Kidney (tissue), 14 donors: ENCODE measurements around the gene STK31. TPM values are rescaled to one million over a fixed set of nuclear protein-coding genes. Genes with fewer than 3 reads are reported as not detected.
"Not testable (repeated sequence)": the region's sequence is repeated elsewhere in the genome, so short reads cannot be mapped to it uniquely, and the experiment has no call there.

Source experiments
- DNase-seq, 5 donors: peaks; one replicate each; pipeline ENCODE4 v3.0.0-alpha.2; 2013 to 2020
- FAIRE-seq: peaks from 2 replicates; lab custom pipeline; 2012; peaks lifted over from hg19 to GRCh38; lab: Jason Lieb, UNC
- H3K27ac ChIP-seq, 2 donors: one replicate each; pipeline ENCODE4 v1.7.0; 2013; ENCODE audit warnings: low read depth in 2 of 2, low read length in 2 of 2, inconsistent platforms in 1 of 2
- H3K27me3 ChIP-seq: one replicate; pipeline ENCODE4 v1.7.1; 2013; ENCODE audit warnings: low read length, inconsistent platforms; ENCODE audit not compliant: control insufficient read depth, insufficient read depth
- H3K36me3 ChIP-seq, 3 donors: one replicate each; pipeline versions ENCODE4 v1.7.0 to v1.7.1; 2013; ENCODE audit warnings: low read length in 3 of 3, control low read depth in 1 of 3, inconsistent platforms in 1 of 3; ENCODE audit not compliant: insufficient read depth in 3 of 3, control insufficient read depth in 2 of 3
- H3K4me1 ChIP-seq, 3 donors: one replicate each; pipeline versions ENCODE4 v1.7.0 to v1.7.1; 2013; ENCODE audit warnings: low read length in 3 of 3, inconsistent platforms in 1 of 3, low read depth in 1 of 3; ENCODE audit not compliant: control insufficient read depth in 2 of 3, insufficient read depth in 2 of 3
- H3K4me3 ChIP-seq, 3 donors: one replicate each; pipeline versions ENCODE4 v1.7.0 to v1.8.1; 2013; ENCODE audit warnings: low read length in 3 of 3, control low read depth in 1 of 3, inconsistent platforms in 1 of 3
- H3K9ac ChIP-seq, 3 donors: one replicate each; pipeline versions ENCODE4 v1.7.0 to v1.7.1; 2013; ENCODE audit warnings: low read length in 3 of 3, control low read depth in 1 of 3, inconsistent platforms in 1 of 3
- H3K9me3 ChIP-seq, 3 donors: one replicate each; pipeline versions ENCODE4 v1.7.0 to v1.7.1; 2013; ENCODE audit warnings: low read length in 3 of 3, control low read depth in 1 of 3, inconsistent platforms in 1 of 3; ENCODE audit not compliant: control insufficient read depth in 2 of 3, insufficient read depth in 1 of 3
- CTCF ChIP-seq: IDR thresholded peaks from 3 replicates; pipeline ENCODE4 v1.5.1; 2012; ENCODE audit warnings: mild to moderate bottlenecking, moderate library complexity, borderline replicate concordance; ENCODE audit not compliant: insufficient read depth; ENCODE audit errors: extremely low read depth
- intact Hi-C: fragments of 100-400 bp; cut with DNase I; formaldehyde crosslinking; loops from one replicate; pipeline ENCODE4 v1.11.1; 2022
- polyA plus RNA-seq: library from polyadenylated mRNA; stranded (reverse); fragments of 350-450 nt; fragmentation: Illumina TruSeq; extraction: RNeasy Lipid Tissue Mini Kit (QIAGEN cat#74804); gene quantifications from one replicate; pipeline ENCODE4 v1.2.3, GENCODE V29; 2014; ENCODE audit warnings: low read depth, low replicate concordance; ENCODE audit not compliant: insufficient read depth
- total RNA-seq: library from RNA; stranded (reverse); fragmentation: NEBNext Ultra II Directional; extraction: Animal tissue kit (Norgen Biotek cat#: 25700); gene quantifications from one replicate; pipeline ENCODE4 v1.2.1, GENCODE V29; 2021
- donor health status: control.
- donor health status: control.
- donor health status: control.
- donor health status: control.
- donor health status: control.
- donor health status: DM: yes; HTN: yes; CAD: no.
- donor health status: Normal renal cell carcinoma (clear cell type).

The STK31 gene
- total and polyA plus RNA-seq, 2 donors from 2014 or later, result 0.15 to 0.44 TPM

- H3K27ac ChIP-seq, result no peak overlapping the region
- no peak for TF ChIP-seq CTCF
- intact Hi-C loops, result no loop called here
Measured at GRCh38 chr7:23751852-23752251, 41.8 kb downstream of the STK31 start.

GRCh38 chr7:23758839-23759238 is 48.8 kb downstream of the STK31 start:
- H3K9me3 ChIP-seq, H3K9ac ChIP-seq, H3K4me3 ChIP-seq, FAIRE-seq, H3K27ac ChIP-seq, H3K36me3 ChIP-seq, H3K27me3 ChIP-seq, H3K4me1 ChIP-seq, DNase-seq, intact Hi-C loops: not testable (repeated sequence)

More at GRCh38 chr7:23751852-23752251, 41.8 kb downstream of the STK31 start:
- no peak overlapping the region for H3K9ac ChIP-seq
- H3K4me1 ChIP-seq, result no peaks in the 10 kb centered on the region
- H3K36me3 ChIP-seq, result no peaks in the 10 kb centered on the region
- no peak for FAIRE-seq
- H3K27me3 ChIP-seq, result no peaks in the 10 kb centered on the region
- no peak overlapping the region for H3K4me3 ChIP-seq
- no peak for DNase-seq
- H3K9me3 ChIP-seq, result no peaks in the 10 kb centered on the region

DNA sequence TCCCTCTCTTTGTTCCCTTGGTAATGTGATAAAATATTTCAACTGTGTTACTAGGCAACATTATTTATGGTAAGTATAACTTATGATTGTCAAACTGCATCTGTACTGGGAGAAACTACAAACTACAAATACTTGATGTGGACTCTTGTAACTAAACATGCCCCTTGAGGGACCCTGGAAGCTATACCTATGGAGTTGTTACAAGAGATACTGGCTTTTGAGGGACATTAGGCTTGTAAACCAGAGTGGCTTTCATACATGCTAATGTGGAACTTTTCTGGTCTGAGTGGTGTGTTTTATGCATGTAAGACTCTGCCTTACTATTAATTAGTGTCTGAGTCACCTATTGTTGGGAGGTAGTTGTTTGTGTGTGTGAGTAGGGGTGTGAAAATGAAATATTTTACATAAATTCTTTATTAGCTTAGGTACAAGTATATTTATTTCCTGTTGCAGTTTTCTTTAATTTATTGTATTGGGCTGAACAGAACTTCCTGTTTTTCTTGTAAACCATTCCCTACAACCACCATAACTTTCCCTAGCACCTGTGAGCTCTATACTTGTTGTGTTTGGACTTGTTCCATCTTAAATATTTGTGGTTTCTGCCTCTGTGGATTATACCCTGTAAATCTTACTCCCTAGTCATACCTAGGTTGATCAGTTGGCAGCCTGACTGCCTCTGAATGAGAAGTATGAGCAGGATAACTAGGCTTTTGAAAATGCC is 49.8 kb downstream of the STK31 start:
- H3K4me1 ChIP-seq, result peaks cover 0 to 3% (median 0%) of the 10 kb centered on the region in 3 donors
- H3K9ac ChIP-seq, result no peak overlapping the region
- H3K4me3 ChIP-seq, result no peak overlapping the region
- H3K27ac ChIP-seq, result no peak overlapping the region
- H3K9me3 ChIP-seq, result no peaks in the 10 kb centered on the region
- H3K36me3 ChIP-seq, result no peaks in the 10 kb centered on the region
- DNase-seq, result peak in 2 of 5 donors; percentile 49 to 75
- no peak for TF ChIP-seq CTCF
- intact Hi-C loops, result no loop called here
- FAIRE-seq, result no peak
- no peaks in the 10 kb centered on the region for H3K27me3 ChIP-seq

GRCh38 chr7:23765943-23766342 is 55.9 kb downstream of the STK31 start:
- FAIRE-seq, result no peak
- no peaks in the 10 kb centered on the region for H3K4me1 ChIP-seq
- no peak overlapping the region for H3K27ac ChIP-seq
- H3K36me3 ChIP-seq, result no peaks in the 10 kb centered on the region
- intact Hi-C loops, result no loop called here
- no peaks in the 10 kb centered on the region for H3K27me3 ChIP-seq
- H3K4me3 ChIP-seq, result no peak overlapping the region
- H3K9ac ChIP-seq, result no peak overlapping the region
- DNase-seq, result no peak
- no peaks in the 10 kb centered on the region for H3K9me3 ChIP-seq
- no peak for TF ChIP-seq CTCF
